Stimulated activated CD4-positive, alpha-beta T cell treated with anti-CD3 and anti-CD28 coated beads, Interleukin-4, amount 100 ng/mL, for 24 hours (primary cell): ENCODE results near the gene CHRM3.

Experiments used
- DNase-seq: peaks from one replicate; pipeline ENCODE4 v3.0.0-alpha.2; 2020

The CHRM3 gene

DNA sequence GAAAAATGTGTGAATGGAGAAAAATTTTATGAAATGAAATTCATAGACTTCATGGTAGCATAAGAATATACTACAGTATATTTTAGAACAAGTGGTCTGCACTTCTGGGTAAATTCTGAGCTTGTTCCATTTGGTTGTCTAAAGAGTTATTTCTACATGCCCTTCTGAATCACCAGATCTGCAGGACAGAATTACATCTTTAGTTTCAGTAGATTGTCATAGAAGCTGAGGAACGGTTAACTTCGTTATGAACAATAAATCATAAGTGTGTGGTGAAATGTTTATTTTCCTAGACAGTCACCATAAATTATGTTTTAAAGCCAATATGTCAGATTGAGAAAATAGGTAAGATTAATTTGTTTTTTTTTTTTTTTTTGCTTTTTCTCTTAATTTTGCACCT, 30.9 kb downstream of the CHRM3 start:
- no peak for DNase-seq

- no peak for DNase-seq
Measured at GRCh38 chr1:239417986-239418640, 31.7 kb downstream of the CHRM3 start.

GRCh38 chr1:239418681-239419080, 32.3 kb downstream of the CHRM3 start:
- no peak for DNase-seq

DNA sequence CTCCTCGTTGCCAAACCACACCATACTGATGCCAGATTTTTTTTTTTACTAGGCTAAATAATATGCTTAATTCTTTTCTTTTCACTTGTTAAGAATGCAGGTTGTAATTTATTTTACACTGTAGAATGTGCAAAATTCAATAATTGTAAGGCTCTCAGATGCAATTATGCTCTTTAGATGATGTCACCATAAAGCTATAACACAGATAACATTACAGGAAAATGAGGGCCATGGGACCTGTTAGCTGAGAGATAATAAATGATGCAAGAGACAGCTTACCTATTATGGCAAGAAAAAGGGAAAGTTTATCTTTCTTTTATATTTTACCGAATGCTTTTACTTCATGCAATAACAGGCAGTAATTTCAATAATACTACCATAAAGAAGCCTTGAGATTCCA, 35.4 kb downstream of the CHRM3 start:
- no peak for DNase-seq

DNA sequence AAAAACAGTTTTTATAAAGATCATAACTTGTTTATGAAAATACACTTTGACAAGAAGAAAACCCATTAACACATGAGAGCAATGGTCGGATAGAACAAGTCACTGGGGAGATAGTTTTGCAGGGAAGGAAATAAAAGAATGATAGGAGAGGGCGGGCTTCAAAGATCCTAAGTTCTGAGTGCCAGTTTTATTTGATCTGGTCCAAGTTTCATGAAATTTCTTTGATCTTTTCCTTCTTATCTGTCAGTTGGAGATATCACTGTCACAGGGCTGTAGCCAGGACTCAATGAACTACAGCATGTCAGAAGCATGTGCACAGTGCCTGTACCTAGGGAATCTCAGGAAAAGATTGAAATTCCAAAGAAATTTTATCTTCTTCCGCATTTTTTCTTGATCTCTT, 36.5 kb downstream of the CHRM3 start:
- DNase-seq = no peak

GRCh38 chr1:239426821-239427475, 40.6 kb downstream of the CHRM3 start:
- DNase-seq = no peak

DNA sequence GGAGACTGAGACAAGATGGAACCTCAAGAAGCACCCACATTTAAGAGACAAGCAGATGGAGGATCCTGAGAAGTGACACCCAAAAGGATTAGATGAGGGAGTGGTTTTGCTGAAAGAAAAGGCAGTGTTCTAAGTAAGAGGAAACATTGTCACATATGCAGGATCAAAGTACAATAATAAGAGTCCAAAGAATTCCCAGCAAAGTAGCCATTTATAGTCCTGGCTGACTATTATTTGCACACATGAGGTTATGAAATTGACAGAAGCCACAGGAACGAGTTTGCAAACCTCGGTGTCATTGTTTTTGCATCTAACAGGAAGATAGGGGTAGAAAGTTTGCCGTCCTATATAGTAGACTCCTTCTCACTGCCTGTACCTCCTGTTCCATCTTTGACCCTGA, 41.3 kb downstream of the CHRM3 start:
- DNase-seq = no peak

GRCh38 chr1:239428120-239428710, 41.8 kb downstream of the CHRM3 start:
- no peak for DNase-seq

DNA sequence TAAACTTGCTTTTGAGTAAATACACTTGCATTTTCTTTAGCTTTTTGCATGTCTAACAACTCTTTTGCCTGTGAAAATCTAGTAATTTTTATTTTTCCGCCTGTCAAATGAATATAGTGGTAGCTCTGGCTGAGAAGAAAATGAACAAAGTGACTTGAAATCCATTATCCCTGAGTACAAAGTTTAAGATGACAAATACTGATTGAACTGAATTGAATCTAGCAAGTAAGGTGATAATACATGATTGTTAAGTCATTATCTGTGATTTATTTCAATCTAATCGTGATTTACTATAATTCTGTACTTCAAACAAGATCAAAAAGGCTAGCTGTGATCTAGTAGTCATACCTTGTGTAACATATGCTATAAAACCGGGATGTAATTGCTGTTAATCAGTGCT, 42.8 kb downstream of the CHRM3 start:
- no peak for DNase-seq

DNA sequence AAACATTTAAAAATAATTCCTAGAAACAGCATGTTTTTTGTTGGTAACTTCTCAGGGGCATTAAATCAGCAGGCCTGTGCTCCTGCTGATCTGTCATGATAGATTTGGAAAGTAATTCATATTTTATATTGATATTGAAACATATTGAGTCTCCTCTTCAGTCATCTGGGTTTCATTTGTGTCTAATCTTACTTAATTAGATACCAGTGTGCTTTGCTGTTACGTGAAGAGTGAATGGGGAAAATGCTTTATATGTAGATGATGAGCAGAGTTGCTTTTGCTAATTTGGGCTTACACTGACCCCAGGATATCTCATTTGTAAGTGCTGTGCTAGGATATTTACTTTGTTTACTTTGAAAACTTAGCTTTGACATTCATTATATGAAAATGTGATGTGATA, 45.9 kb downstream of the CHRM3 start:
- no peak for DNase-seq

DNA sequence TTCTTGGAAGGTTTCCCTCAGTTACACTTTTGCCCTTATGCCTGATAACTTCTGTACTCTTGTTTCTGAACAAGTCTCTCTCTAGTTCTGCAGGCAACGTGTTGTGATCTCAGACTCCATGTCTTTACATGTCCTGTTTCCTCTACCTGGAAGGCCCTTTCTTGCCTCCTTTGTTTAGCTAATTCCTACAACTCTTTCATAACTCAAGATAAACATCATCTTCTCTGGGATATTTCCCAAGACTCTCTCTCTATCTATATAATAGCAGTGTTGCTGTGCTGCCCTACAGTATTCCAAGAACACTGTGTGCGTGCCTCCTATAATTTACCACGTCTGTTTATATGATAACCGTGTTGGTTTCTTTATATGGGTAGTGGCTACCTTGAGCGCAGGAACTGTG, 47.8 kb downstream of the CHRM3 start:
- no peak for DNase-seq
